ENCODE data around the gene ARF6.
"Not testable (repeated sequence)": the region's sequence is repeated elsewhere in the genome, so short reads cannot be mapped to it uniquely, and the experiment has no call there.

Gene ARF6

GRCh38 chr14:49936246-49936645, 43.4 kb downstream of the ARF6 start:
- FAIRE-seq; DNase-seq (ENCODE audit: insufficient read length, low spot score): not testable (repeated sequence)

GRCh38 chr14:49936882-49937281, 44.0 kb downstream of the ARF6 start:
- DNase-seq (ENCODE audit: insufficient read length, low spot score); FAIRE-seq: not testable (repeated sequence)

- DNase-seq (ENCODE audit: insufficient read length, low spot score); FAIRE-seq: not testable (repeated sequence)
Measured at GRCh38 chr14:49939215-49939614, 46.3 kb downstream of the ARF6 start.

- FAIRE-seq (no peak), DNase-seq (ENCODE audit: insufficient read length, low spot score) (no peak)
Measured at GRCh38 chr14:49939884-49940510, 47.1 kb downstream of the ARF6 start.

GRCh38 chr14:49940808-49941421, 48.0 kb downstream of the ARF6 start:
- no peak for DNase-seq (ENCODE audit: insufficient read length, low spot score)

GRCh38 chr14:49942090-49942489, 49.2 kb downstream of the ARF6 start:
- DNase-seq (ENCODE audit: insufficient read length, low spot score) (no peak), FAIRE-seq (no peak)

More at GRCh38 chr14:49940808-49941421, 48.0 kb downstream of the ARF6 start:
- FAIRE-seq, result no peak

GRCh38 chr14:49944501-49944900, 51.6 kb downstream of the ARF6 start:
- FAIRE-seq (no peak), DNase-seq (ENCODE audit: insufficient read length, low spot score) (no peak)

- DNase-seq (ENCODE audit: insufficient read length, low spot score) (no peak), FAIRE-seq (no peak)
Measured at GRCh38 chr14:49945448-49946319, 52.8 kb downstream of the ARF6 start.
